ENCODE measurements around the gene ANXA4. TPM values are rescaled to one million over a fixed set of nuclear protein-coding genes. Genes with fewer than 3 reads are reported as not detected.
A peak's percentile ranks its signal among the peaks of the same experiment; 100 is the strongest.

ANXA4 gene
- total RNA-seq, 2 donors from 2014 or later: 258 to 324 TPM

DNA sequence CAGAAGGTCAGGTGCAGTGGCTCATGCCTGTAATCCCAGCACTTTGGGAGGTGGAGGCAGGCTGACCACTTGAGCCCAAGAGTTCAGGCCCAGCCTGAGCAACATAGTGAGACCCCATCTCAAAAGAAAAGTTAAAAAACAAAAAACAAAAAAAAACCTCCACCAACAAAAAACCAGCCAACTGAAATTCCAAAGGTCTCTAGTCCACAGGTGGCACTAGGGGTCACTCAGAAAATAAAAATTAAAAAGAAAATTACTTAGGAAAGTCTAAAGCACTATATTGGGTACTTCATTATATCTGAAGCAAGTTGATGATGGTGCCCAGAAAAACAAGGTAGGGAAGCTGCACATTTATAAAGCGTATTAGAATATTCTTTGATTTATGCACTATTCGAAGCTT, 26.9 kb downstream of the ANXA4 start:
- intact Hi-C loops (cut with DNase I): no loop called here
- H3K27me3 ChIP-seq: no peaks in the 10 kb centered on the region
- H3K4me3 ChIP-seq: no peak overlapping the region
- H3K36me3 ChIP-seq: no peaks in the 10 kb centered on the region
- H3K9me3 ChIP-seq: no peaks in the 10 kb centered on the region
- DNase-seq: no peak
- H3K27ac ChIP-seq: peak overlapping the region; percentile 76
- H3K4me1 ChIP-seq: peaks cover 3% of the 10 kb centered on the region
- no peak overlapping the region for H3K9ac ChIP-seq (ENCODE audit: low read depth in 2 of 2, low read length in 2 of 2)
- TF ChIP-seq, protein P1, sequence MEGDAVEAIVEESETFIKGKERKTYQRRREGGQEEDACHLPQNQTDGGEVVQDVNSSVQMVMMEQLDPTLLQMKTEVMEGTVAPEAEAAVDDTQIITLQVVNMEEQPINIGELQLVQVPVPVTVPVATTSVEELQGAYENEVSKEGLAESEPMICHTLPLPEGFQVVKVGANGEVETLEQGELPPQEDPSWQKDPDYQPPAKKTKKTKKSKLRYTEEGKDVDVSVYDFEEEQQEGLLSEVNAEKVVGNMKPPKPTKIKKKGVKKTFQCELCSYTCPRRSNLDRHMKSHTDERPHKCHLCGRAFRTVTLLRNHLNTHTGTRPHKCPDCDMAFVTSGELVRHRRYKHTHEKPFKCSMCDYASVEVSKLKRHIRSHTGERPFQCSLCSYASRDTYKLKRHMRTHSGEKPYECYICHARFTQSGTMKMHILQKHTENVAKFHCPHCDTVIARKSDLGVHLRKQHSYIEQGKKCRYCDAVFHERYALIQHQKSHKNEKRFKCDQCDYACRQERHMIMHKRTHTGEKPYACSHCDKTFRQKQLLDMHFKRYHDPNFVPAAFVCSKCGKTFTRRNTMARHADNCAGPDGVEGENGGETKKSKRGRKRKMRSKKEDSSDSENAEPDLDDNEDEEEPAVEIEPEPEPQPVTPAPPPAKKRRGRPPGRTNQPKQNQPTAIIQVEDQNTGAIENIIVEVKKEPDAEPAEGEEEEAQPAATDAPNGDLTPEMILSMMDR (IDR thresholded peaks at IDR 0.05): no peak

DNA sequence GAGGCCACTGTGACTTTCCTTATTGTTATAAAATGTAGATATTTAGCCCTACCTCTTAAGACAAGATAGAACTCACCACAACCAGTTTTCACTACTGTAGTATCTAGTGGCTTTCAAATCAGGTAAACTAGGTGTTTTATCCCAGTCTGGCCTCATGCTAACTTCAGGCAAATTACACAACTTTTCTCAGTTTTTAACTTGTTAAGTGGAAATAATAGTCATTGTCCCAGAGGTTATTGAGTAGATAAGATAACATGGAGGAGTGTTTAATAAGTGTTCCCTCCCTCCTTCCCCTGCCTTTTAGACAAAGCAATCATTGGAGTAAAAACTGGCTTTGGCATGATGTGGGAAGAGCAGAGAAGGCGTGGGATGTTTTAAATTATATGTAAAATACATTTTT, 27.3 kb downstream of the ANXA4 start:
- no peak for DNase-seq
- TF ChIP-seq, protein P1 (IDR thresholded peaks at IDR 0.05): no peak
- H3K4me1 ChIP-seq: peaks cover 3% of the 10 kb centered on the region
- intact Hi-C loops (cut with DNase I): no loop called here
- no peak overlapping the region for H3K9ac ChIP-seq (ENCODE audit: low read depth in 2 of 2, low read length in 2 of 2)
- no peaks in the 10 kb centered on the region for H3K36me3 ChIP-seq
- no peaks in the 10 kb centered on the region for H3K9me3 ChIP-seq
- H3K4me3 ChIP-seq: no peak overlapping the region
- H3K27ac ChIP-seq: peak overlapping the region; percentile 76
- no peaks in the 10 kb centered on the region for H3K27me3 ChIP-seq

DNA sequence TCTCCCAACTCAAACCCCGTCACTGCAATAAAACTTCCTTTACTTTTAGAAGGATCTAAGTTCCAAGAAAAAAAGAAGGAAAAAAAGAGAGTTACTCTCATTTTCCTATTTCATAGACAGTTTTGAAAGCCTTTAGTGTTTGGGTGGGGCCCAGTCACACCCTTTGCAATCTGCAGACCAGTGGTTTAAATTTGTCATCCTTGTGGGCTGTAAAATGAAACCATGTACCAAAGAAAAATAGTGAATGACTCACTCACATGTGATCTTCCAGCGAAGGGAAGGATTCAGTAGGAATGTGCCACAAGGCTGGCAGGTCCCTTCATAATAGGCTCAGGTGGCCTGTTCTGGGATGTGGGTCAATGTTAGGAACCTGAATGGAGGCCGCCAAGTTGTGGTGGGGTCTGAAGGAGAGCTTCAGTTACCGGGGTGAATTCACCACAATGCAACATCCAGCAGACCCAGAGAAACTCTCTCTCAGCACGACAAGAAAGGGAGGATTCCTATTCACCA, 28.3 kb downstream of the ANXA4 start:
- Histone ChIP-seq H3K27me3 (no peaks in the 10 kb centered on the region), H3K27ac (peak overlapping the region; percentile 76), H3K36me3 (no peaks in the 10 kb centered on the region), H3K4me3 (no peak overlapping the region), H3K9ac (ENCODE audit: low read depth in 2 of 2, low read length in 2 of 2) (peak overlapping the region in 1 of 2 donors; percentile 59), H3K9me3 (no peaks in the 10 kb centered on the region), H3K4me1 (peaks cover 5% of the 10 kb centered on the region)
- intact Hi-C loops (cut with DNase I): no loop called here
- peak; percentile 70 for DNase-seq
- TF ChIP-seq, protein P1 (IDR thresholded peaks at IDR 0.05): no peak

DNA sequence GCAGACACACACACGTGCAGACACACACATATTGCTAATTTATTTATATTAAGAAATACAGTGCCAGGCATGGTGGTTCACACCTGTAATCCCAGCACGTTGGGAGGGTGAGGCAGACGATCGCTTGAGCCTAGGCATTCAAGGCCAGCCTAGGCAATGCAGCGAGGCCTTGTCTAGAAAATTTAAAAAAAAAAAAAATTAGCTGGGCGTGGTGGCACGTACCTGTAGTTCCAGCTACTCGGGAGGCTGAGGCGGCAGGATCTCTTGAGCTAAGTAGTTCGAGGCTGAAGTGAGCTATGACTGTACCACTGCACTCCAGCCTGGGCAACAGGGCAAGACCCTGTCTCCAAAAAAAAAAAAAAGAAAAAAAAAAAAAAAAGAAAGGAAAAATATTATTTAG, 28.8 kb downstream of the ANXA4 start:
- intact Hi-C loops (cut with DNase I): no loop called here
- Histone ChIP-seq H3K27ac (peak overlapping the region; percentile 76), H3K9ac (ENCODE audit: low read depth in 2 of 2, low read length in 2 of 2) (peak overlapping the region in 1 of 2 donors; percentile 59), H3K9me3 (no peaks in the 10 kb centered on the region), H3K36me3 (no peaks in the 10 kb centered on the region), H3K4me3 (no peak overlapping the region), H3K27me3 (no peaks in the 10 kb centered on the region), H3K4me1 (peaks cover 5% of the 10 kb centered on the region)
- TF ChIP-seq, protein P1 (IDR thresholded peaks at IDR 0.05): no peak
- no peak for DNase-seq

DNA sequence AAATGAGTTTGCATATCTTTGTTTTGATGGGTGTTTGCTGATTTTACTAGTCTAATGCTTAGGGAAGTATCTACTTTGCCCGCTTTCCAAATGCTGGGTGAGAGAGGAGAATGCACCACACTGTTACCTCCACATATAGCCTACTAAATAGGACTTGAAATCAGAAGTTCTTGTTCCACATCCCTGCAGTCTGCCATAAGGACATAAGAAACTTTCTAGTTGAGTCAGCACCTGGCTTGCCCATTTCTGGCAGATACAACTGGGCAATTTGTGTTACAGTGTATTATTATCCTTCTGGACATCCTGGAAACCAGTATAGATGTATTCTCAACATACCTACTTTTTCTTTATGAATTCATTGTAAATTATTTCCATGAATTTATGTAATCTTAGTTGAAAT, 29.5 kb downstream of the ANXA4 start:
- no peaks in the 10 kb centered on the region for H3K27me3 ChIP-seq
- intact Hi-C loops (cut with DNase I): no loop called here
- H3K27ac ChIP-seq: peak overlapping the region; percentile 2
- no peak for DNase-seq
- H3K9ac ChIP-seq (ENCODE audit: low read depth in 2 of 2, low read length in 2 of 2): peak overlapping the region in 1 of 2 donors; percentile 49
- H3K9me3 ChIP-seq: no peaks in the 10 kb centered on the region
- no peaks in the 10 kb centered on the region for H3K36me3 ChIP-seq
- peaks cover 5% of the 10 kb centered on the region for H3K4me1 ChIP-seq
- no peak overlapping the region for H3K4me3 ChIP-seq
- TF ChIP-seq, protein P1 (IDR thresholded peaks at IDR 0.05): no peak
